NCI-H226 (cell line): Measurements from ENCODE around the gene HK2.
"Not testable (repeated sequence)": the region's sequence is repeated elsewhere in the genome, so short reads cannot be mapped to it uniquely, and the experiment has no call there.

Experiments used
- DNase-seq: peaks from one replicate; pipeline ENCODE4 v3.0.0-alpha.2; 2015

Gene HK2

GRCh38 chr2:74880054-74880728 is 46.3 kb downstream of the HK2 start:
- no peak for DNase-seq

GRCh38 chr2:74881176-74881575 is 47.2 kb downstream of the HK2 start:
- no peak for DNase-seq

GRCh38 chr2:74881626-74882298 is 47.8 kb downstream of the HK2 start:
- DNase-seq = no peak

GRCh38 chr2:74882299-74882687 is 48.4 kb downstream of the HK2 start:
- DNase-seq = no peak

GRCh38 chr2:74883011-74883410 is 49.1 kb downstream of the HK2 start:
- no peak for DNase-seq

- no peak for DNase-seq
Measured at GRCh38 chr2:74884118-74884762, 50.3 kb downstream of the HK2 start.

- DNase-seq = no peak
Measured at GRCh38 chr2:74884866-74885265, 50.9 kb downstream of the HK2 start.

GRCh38 chr2:74886251-74886650 is 52.3 kb downstream of the HK2 start:
- no peak for DNase-seq

- no peak for DNase-seq
Measured at GRCh38 chr2:74886811-74887210, 52.9 kb downstream of the HK2 start.

GRCh38 chr2:74887445-74887951 is 53.6 kb downstream of the HK2 start:
- no peak for DNase-seq

- DNase-seq = no peak
Measured at GRCh38 chr2:74887960-74888700, 54.2 kb downstream of the HK2 start.

- DNase-seq = no peak
Measured at GRCh38 chr2:74889159-74889558, 55.2 kb downstream of the HK2 start.

GRCh38 chr2:74890711-74891110 is 56.8 kb downstream of the HK2 start:
- DNase-seq = no peak

GRCh38 chr2:74891136-74891764 is 57.3 kb downstream of the HK2 start:
- DNase-seq = no peak

GRCh38 chr2:74891816-74892215 is 57.9 kb downstream of the HK2 start:
- DNase-seq = peak; percentile 80

GRCh38 chr2:74892609-74893008 is 58.7 kb downstream of the HK2 start:
- DNase-seq = no peak

GRCh38 chr2:74893332-74893731 is 59.4 kb downstream of the HK2 start:
- peak; percentile 75 for DNase-seq

GRCh38 chr2:74894272-74894981 is 60.5 kb downstream of the HK2 start:
- peak; percentile 73 for DNase-seq

- DNase-seq = no peak
Measured at GRCh38 chr2:74895001-74895400, 61.1 kb downstream of the HK2 start.

- no peak for DNase-seq
Measured at GRCh38 chr2:74896232-74896631, 62.3 kb downstream of the HK2 start.

GRCh38 chr2:74900225-74900624 is 66.3 kb downstream of the HK2 start:
- DNase-seq = not testable (repeated sequence)

- no peak for DNase-seq
Measured at GRCh38 chr2:74902281-74902860, 68.4 kb downstream of the HK2 start.
